K562 (cell line): ENCODE data around the gene BSN. TPM values are rescaled to one million over a fixed set of nuclear protein-coding genes. Genes with fewer than 3 reads are reported as not detected.
A peak's percentile ranks its signal among the peaks of the same experiment; 100 is the strongest.

Experiments
- CC2D1A ChIP-seq: fragments of 450-650 bp; IDR thresholded peaks from 2 replicates; pipeline ENCODE4 v1.6.1; 2017; ENCODE audit warnings: mild to moderate bottlenecking
- CEBPB ChIP-seq: fragments of 450-650 bp; IDR thresholded peaks from 2 replicates; pipeline ENCODE4 v1.6.1; 2016; ENCODE audit warnings: missing genetic modification characterization, missing compliant biosample characterization
- CSDE1 ChIP-seq, 2 experiments: fragments of 450-650 bp; IDR thresholded peaks; 2 replicates each; pipeline ENCODE4 v1.6.1; 2016; ENCODE audit warnings: mild to moderate bottlenecking in 1 of 2
- DACH1 ChIP-seq: fragments of 450-650 bp; IDR thresholded peaks from 2 replicates; pipeline ENCODE4 v1.6.1; 2018; ENCODE audit not compliant: partially characterized antibody
- DMBX1 ChIP-seq: fragments of 250-450 bp; sonication (Bioruptor Pico); IDR thresholded peaks from 2 replicates; pipeline ENCODE4 v1.8.0; 2022; ENCODE audit warnings: inconsistent platforms, mild to moderate bottlenecking, moderate library complexity, borderline replicate concordance
- EGR1 ChIP-seq: fragments of 450-650 bp; conservative IDR thresholded peaks from 2 replicates; pipeline ENCODE4 v1.6.1; 2017; ENCODE audit warnings: mild to moderate bottlenecking
- HDAC6 ChIP-seq: IDR thresholded peaks from 2 replicates; pipeline ENCODE4 v1.6.1; 2012; ENCODE audit warnings: low read depth, mild to moderate bottlenecking, control low read depth, inconsistent platforms, low read length, moderate library complexity
- ID3 ChIP-seq, 2 experiments: fragments of 250-450 bp in 1 of 2; fragments of 450-650 bp in 1 of 2; sonication (Bioruptor Pico) in 1 of 2; IDR thresholded peaks; 2 replicates each; pipeline versions ENCODE4 v1.6.1 to v1.8.0; 2016 to 2021; ENCODE audit warnings: mild to moderate bottlenecking in 2 of 2, moderate library complexity in 2 of 2, missing compliant biosample characterization in 1 of 2, missing genetic modification characterization in 1 of 2
- MAFF ChIP-seq: IDR thresholded peaks from 2 replicates; pipeline ENCODE4 v1.6.1; 2012; ENCODE audit warnings: low read length, improper control_type of control experiment
- NCOA4 ChIP-seq: fragments of 450-650 bp; IDR thresholded peaks from 2 replicates; pipeline ENCODE4 v1.6.1; 2018; ENCODE audit warnings: mild to moderate bottlenecking; ENCODE audit not compliant: partially characterized antibody
- NR2C2 ChIP-seq, 2 experiments: fragments of 200-800 bp in 1 of 2; sonication (Bioruptor generic) in 1 of 2; sonication (generic) in 1 of 2; formaldehyde crosslinking in 1 of 2; IDR thresholded peaks; 2 replicates each; pipeline versions ENCODE4 v1.6.1 to v1.8.0; 2016 to 2022; ENCODE audit warnings: mild to moderate bottlenecking in 1 of 2, missing compliant biosample characterization in 1 of 2, missing genetic modification characterization in 1 of 2, missing genetic modification reagents in 1 of 2
- PATZ1 ChIP-seq: fragments of 250-450 bp; sonication (Bioruptor Pico); IDR thresholded peaks from 2 replicates; pipeline ENCODE4 v1.5.0; 2020; ENCODE audit warnings: mild to moderate bottlenecking, borderline replicate concordance
- PRDM10 ChIP-seq: fragments of 450-650 bp; IDR thresholded peaks from 2 replicates; pipeline ENCODE4 v1.6.1; 2018; ENCODE audit not compliant: partially characterized antibody
- SMC3 ChIP-seq: conservative IDR thresholded peaks from 2 replicates; pipeline ENCODE4 v1.6.1; 2011; ENCODE audit warnings: low read depth, low read length, improper control_type of control experiment; ENCODE audit not compliant: insufficient read depth
- SP1 ChIP-seq: sonication (generic); formaldehyde crosslinking; IDR thresholded peaks from 2 replicates; pipeline ENCODE4 v1.8.1; 2022; ENCODE audit warnings: mild to moderate bottlenecking, missing genetic modification reagents
- TARDBP ChIP-seq: fragments of 450-650 bp; IDR thresholded peaks from 2 replicates; pipeline ENCODE4 v1.6.1; 2016
- ZKSCAN8 ChIP-seq: fragments of 200-800 bp; sonication (Bioruptor generic); IDR thresholded peaks from 2 replicates; pipeline ENCODE4 v1.6.1; 2016; ENCODE audit warnings: missing genetic modification characterization, missing compliant biosample characterization
- ZNF217 ChIP-seq: sonication (generic); formaldehyde crosslinking; IDR thresholded peaks from 2 replicates; pipeline ENCODE4 v1.8.0; 2022; ENCODE audit warnings: mild to moderate bottlenecking, missing genetic modification reagents
- ZNF280A ChIP-seq: fragments of 450-650 bp; IDR thresholded peaks from 2 replicates; pipeline ENCODE4 v1.6.1; 2018; ENCODE audit warnings: mild to moderate bottlenecking, low read depth; ENCODE audit not compliant: partially characterized antibody
- ZNF717 ChIP-seq: fragments of 250-450 bp; sonication (Bioruptor Pico); IDR thresholded peaks from 2 replicates; pipeline ENCODE4 v1.5.0; 2021
- ZNF780A ChIP-seq: fragments of 250-450 bp; sonication (Bioruptor Pico); IDR thresholded peaks from 2 replicates; pipeline ENCODE4 v1.5.0; 2021; ENCODE audit warnings: mild to moderate bottlenecking
- polyA plus RNA-seq, 8 experiments: library from polyadenylated mRNA; depleted of rRNA in 4 of 8; stranded (reverse) in 5 of 8; unstranded in 3 of 8; fragments of >200 nt; fragmentation: Nextera tagmentation in 2 of 8; fragmentation: Illumina TruSeq in 1 of 8; extraction: Ambion mirVana in 2 of 8; extraction: Trizol in 1 of 8; gene quantifications; 2 replicates each; pipeline versions ENCODE4 v1.2.1 to v1.2.3, GENCODE V29; 2011 to 2014; ENCODE audit warnings: inconsistent platforms in 1 of 8, missing spikeins in 1 of 8
- total RNA-seq, 7 experiments: library from RNA; depleted of rRNA in 6 of 7; stranded (reverse); fragments of >200 nt in 6 of 7; fragmentation: Illumina TruSeq in 2 of 7; extraction: Trizol in 2 of 7; gene quantifications; 2 replicates each; pipeline versions ENCODE4 v1.2.1 to v1.2.3, GENCODE V29; 2011 to 2021; ENCODE audit warnings: low replicate concordance in 1 of 7

BSN gene
- total and polyA plus RNA-seq, 9 of the 15 experiments (the other 6 are each of a cell fraction or from before 2014, with no cell fraction given) = 0.03 to 1.5 (median 0.29) TPM

GRCh38 chr3:49673715-49674496, 119.6 kb downstream of the BSN start, which contains the start of gene APEH (continued):
- no peak for TF ChIP-seq NR2C2 (CRISPR knock-in tag; IDR thresholded peaks at IDR 0.05)
- TF ChIP-seq NR2C2 (tag; IDR thresholded peaks at IDR 0.05) = peak; percentile 69; the same call in 1 of the 2 replicates
- TF ChIP-seq SP1 (CRISPR knock-in tag) = peak; percentile 71; the same call in 1 of the 2 replicates
- TF ChIP-seq PATZ1 (CRISPR knock-in tag) = no peak
- TF ChIP-seq SMC3 = no peak
- no peak for TF ChIP-seq MAFF
- TF ChIP-seq ZKSCAN8 (CRISPR knock-in tag) = no peak
- no peak for TF ChIP-seq DMBX1 (CRISPR knock-in tag)
- no peak for TF ChIP-seq ZNF717 (CRISPR knock-in tag)
- no peak for TF ChIP-seq ID3 (CRISPR knock-in tag; IDR thresholded peaks at IDR 0.05)
- TF ChIP-seq ID3 (tag; IDR thresholded peaks at IDR 0.05) = no peak
- TF ChIP-seq EGR1 = peak; percentile 66
- no peak for TF ChIP-seq CSDE1 (IDR thresholded peaks at IDR 0.05)
- TF ChIP-seq TARDBP = no peak
- no peak for TF ChIP-seq ZNF217
- no peak for TF ChIP-seq NCOA4
- peak; percentile 77 for TF ChIP-seq PRDM10
- TF ChIP-seq ZNF780A (CRISPR knock-in tag) = no peak
- TF ChIP-seq ZNF280A = no peak
- no peak for TF ChIP-seq DACH1
- TF ChIP-seq CC2D1A = 0 out of 2 replicates have a peak, but pooled peaks have one; percentile 20
- no peak for TF ChIP-seq CEBPB (tag)
- TF ChIP-seq HDAC6 = no peak
